ENCODE measurements around the gene FADS2.

The FADS2 gene

GRCh38 chr11:61873588-61874376 is 45.7 kb downstream of the FADS2 start:
- no peaks in the 10 kb centered on the region for H3K27me3 ChIP-seq (ENCODE audit: insufficient read depth, poor library complexity, severe bottlenecking)
- H3K4me1 ChIP-seq (ENCODE audit: insufficient read depth, poor library complexity, severe bottlenecking), result no peaks in the 10 kb centered on the region
- DNase-seq (ENCODE audit: low spot score) (no peak), ATAC-seq (ENCODE audit: low read depth) (no peak)
- H3K27ac ChIP-seq (ENCODE audit: poor library complexity, severe bottlenecking), result no peak overlapping the region
- no peak overlapping the region for H3K4me3 ChIP-seq (ENCODE audit: severe bottlenecking)
- peaks cover 16% of the 10 kb centered on the region for H3K36me3 ChIP-seq (ENCODE audit: low read depth)
- H3K9me3 ChIP-seq (ENCODE audit: severe bottlenecking), result no peaks in the 10 kb centered on the region
- no peak for TF ChIP-seq CTCF (IDR thresholded peaks at IDR 0.05; ENCODE audit: poor library complexity, severe bottlenecking)

GRCh38 chr11:61874377-61874809 is 46.3 kb downstream of the FADS2 start:
- Histone ChIP-seq H3K9me3 (ENCODE audit: severe bottlenecking) (no peaks in the 10 kb centered on the region), H3K4me1 (ENCODE audit: insufficient read depth, poor library complexity, severe bottlenecking) (no peaks in the 10 kb centered on the region)

GRCh38 chr11:61874853-61875252 is 46.8 kb downstream of the FADS2 start:
- Histone ChIP-seq H3K4me3 (ENCODE audit: severe bottlenecking) (no peak overlapping the region), H3K9me3 (ENCODE audit: severe bottlenecking) (no peaks in the 10 kb centered on the region), H3K27ac (ENCODE audit: poor library complexity, severe bottlenecking) (no peak overlapping the region), H3K27me3 (ENCODE audit: insufficient read depth, poor library complexity, severe bottlenecking) (no peaks in the 10 kb centered on the region), H3K4me1 (ENCODE audit: insufficient read depth, poor library complexity, severe bottlenecking) (no peaks in the 10 kb centered on the region), H3K36me3 (ENCODE audit: low read depth) (peaks cover 27% of the 10 kb centered on the region)
- no peak for DNase-seq (ENCODE audit: low spot score)
- no peak for ATAC-seq (ENCODE audit: low read depth)
- no peak for TF ChIP-seq CTCF (IDR thresholded peaks at IDR 0.05; ENCODE audit: poor library complexity, severe bottlenecking)

More at GRCh38 chr11:61874377-61874809, 46.3 kb downstream of the FADS2 start:
- H3K4me3 ChIP-seq (ENCODE audit: severe bottlenecking), result no peak overlapping the region
- H3K27me3 ChIP-seq (ENCODE audit: insufficient read depth, poor library complexity, severe bottlenecking), result no peaks in the 10 kb centered on the region
- no peak for TF ChIP-seq CTCF (IDR thresholded peaks at IDR 0.05; ENCODE audit: poor library complexity, severe bottlenecking)
- no peak for DNase-seq (ENCODE audit: low spot score)
- H3K27ac ChIP-seq (ENCODE audit: poor library complexity, severe bottlenecking), result no peak overlapping the region
- no peak for ATAC-seq (ENCODE audit: low read depth)
- peaks cover 23% of the 10 kb centered on the region for H3K36me3 ChIP-seq (ENCODE audit: low read depth)

- Histone ChIP-seq H3K9me3 (ENCODE audit: severe bottlenecking) (no peaks in the 10 kb centered on the region), H3K4me1 (ENCODE audit: insufficient read depth, poor library complexity, severe bottlenecking) (no peaks in the 10 kb centered on the region), H3K27me3 (ENCODE audit: insufficient read depth, poor library complexity, severe bottlenecking) (no peaks in the 10 kb centered on the region), H3K36me3 (ENCODE audit: low read depth) (peaks cover 29% of the 10 kb centered on the region), H3K27ac (ENCODE audit: poor library complexity, severe bottlenecking) (no peak overlapping the region), H3K4me3 (ENCODE audit: severe bottlenecking) (no peak overlapping the region)
- ATAC-seq (ENCODE audit: low read depth) (no peak), DNase-seq (ENCODE audit: low spot score) (no peak)
- no peak for TF ChIP-seq CTCF (IDR thresholded peaks at IDR 0.05; ENCODE audit: poor library complexity, severe bottlenecking)
Observed at GRCh38 chr11:61875698-61876097, 47.6 kb downstream of the FADS2 start.

GRCh38 chr11:61879152-61879551 is 51.1 kb downstream of the FADS2 start:
- Histone ChIP-seq H3K27ac (ENCODE audit: poor library complexity, severe bottlenecking) (no peak overlapping the region), H3K4me1 (ENCODE audit: insufficient read depth, poor library complexity, severe bottlenecking) (peaks cover 6% of the 10 kb centered on the region), H3K27me3 (ENCODE audit: insufficient read depth, poor library complexity, severe bottlenecking) (no peaks in the 10 kb centered on the region), H3K4me3 (ENCODE audit: severe bottlenecking) (no peak overlapping the region), H3K36me3 (ENCODE audit: low read depth) (peaks cover 40% of the 10 kb centered on the region), H3K9me3 (ENCODE audit: severe bottlenecking) (no peaks in the 10 kb centered on the region)
- TF ChIP-seq CTCF (IDR thresholded peaks at IDR 0.05; ENCODE audit: poor library complexity, severe bottlenecking), result no peak
- no peak for DNase-seq (ENCODE audit: low spot score)
- ATAC-seq (ENCODE audit: low read depth), result no peak

Measured in RWPE2 (cell line).